K562 (cell line): ENCODE measurements around the gene HDAC1. TPM values are rescaled to one million over a fixed set of nuclear protein-coding genes. Genes with fewer than 3 reads are reported as not detected.

Source experiments
- ARID1B ChIP-seq: fragments of 450-650 bp; IDR thresholded peaks from 2 replicates; pipeline ENCODE4 v1.6.1; 2016; ENCODE audit warnings: antibody characterized with exemption, mild to moderate bottlenecking, inconsistent platforms
- ATF2 ChIP-seq: sonication (generic); formaldehyde crosslinking; IDR thresholded peaks from 2 replicates; pipeline ENCODE4 v1.8.1; 2022; ENCODE audit warnings: missing genetic modification reagents
- MNT ChIP-seq, 2 experiments: fragments of 450-650 bp; conservative IDR thresholded peaks; 2 replicates each; pipeline ENCODE4 v1.6.1; 2017; ENCODE audit warnings: mild to moderate bottlenecking in 2 of 2, moderate library complexity in 2 of 2
- NR1H2 ChIP-seq: sonication (generic); formaldehyde crosslinking; IDR thresholded peaks from 2 replicates; pipeline ENCODE4 v1.4.0; 2020; ENCODE audit warnings: mild to moderate bottlenecking, missing genetic modification reagents
- PTBP1 ChIP-seq: fragments of 200-400 bp; formaldehyde crosslinking; IDR thresholded peaks from 2 replicates; pipeline ENCODE4 v1.6.1; 2017; ENCODE audit warnings: low read depth, low read length
- RNF2 ChIP-seq: sonication (generic); IDR thresholded peaks from 2 replicates; pipeline ENCODE4 v1.6.1; 2016
- SMAD3 ChIP-seq: fragments of 450-650 bp; formaldehyde crosslinking; conservative IDR thresholded peaks from 2 replicates; pipeline ENCODE4 v1.4.0; 2020; ENCODE audit warnings: mild to moderate bottlenecking
- ZBTB40 ChIP-seq, 2 experiments: fragments of 450-650 bp in 1 of 2; sonication (generic) in 1 of 2; formaldehyde crosslinking in 1 of 2; IDR thresholded peaks; 2 replicates each; pipeline versions ENCODE4 v1.7.1 to v1.9.0; 2016 to 2022; ENCODE audit warnings: inconsistent platforms in 1 of 2, mild to moderate bottlenecking in 1 of 2, missing genetic modification reagents in 1 of 2
- ZBTB43 ChIP-seq: sonication (generic); formaldehyde crosslinking; IDR thresholded peaks from 2 replicates; pipeline ENCODE4 v1.8.0; 2023; ENCODE audit warnings: mild to moderate bottlenecking, missing genetic modification reagents
- ZNF583 ChIP-seq: fragments of 250-450 bp; sonication (Bioruptor Pico); IDR thresholded peaks from 2 replicates; pipeline ENCODE4 v1.4.0; 2020
- ZNF639 ChIP-seq, 2 experiments: fragments of 200-800 bp in 1 of 2; sonication (Bioruptor generic) in 1 of 2; sonication (generic) in 1 of 2; formaldehyde crosslinking in 1 of 2; IDR thresholded peaks in 1 of 2; conservative IDR thresholded peaks in 1 of 2; 2 replicates each; pipeline versions ENCODE4 v1.5.0 to v1.6.1; 2016 to 2020; ENCODE audit warnings: missing compliant biosample characterization in 1 of 2, missing genetic modification characterization in 1 of 2, missing genetic modification reagents in 1 of 2
- polyA plus RNA-seq, 8 experiments: library from polyadenylated mRNA; depleted of rRNA in 4 of 8; stranded (reverse) in 5 of 8; unstranded in 3 of 8; fragments of >200 nt; fragmentation: Nextera tagmentation in 2 of 8; fragmentation: Illumina TruSeq in 1 of 8; extraction: Ambion mirVana in 2 of 8; extraction: Trizol in 1 of 8; gene quantifications; 2 replicates each; pipeline versions ENCODE4 v1.2.1 to v1.2.3, GENCODE V29; 2011 to 2014; ENCODE audit warnings: inconsistent platforms in 1 of 8, missing spikeins in 1 of 8
- total RNA-seq, 7 experiments: library from RNA; depleted of rRNA in 6 of 7; stranded (reverse); fragments of >200 nt in 6 of 7; fragmentation: Illumina TruSeq in 2 of 7; extraction: Trizol in 2 of 7; gene quantifications; 2 replicates each; pipeline versions ENCODE4 v1.2.1 to v1.2.3, GENCODE V29; 2011 to 2021; ENCODE audit warnings: low replicate concordance in 1 of 7

The HDAC1 gene
- total and polyA plus RNA-seq, 9 of the 15 experiments (the other 6 are each of a cell fraction or from before 2014, with no cell fraction given): 169 to 384 (median 193) TPM

GRCh38 chr1:32334864-32335534, 43.1 kb downstream of the HDAC1 start (continued):
- TF ChIP-seq MNT (conservative IDR thresholded peaks at IDR 0.05): peak in 1 of 2 experiments; percentile 62; a peak in 2 of 4 replicates
- TF ChIP-seq ZBTB40 (IDR thresholded peaks at IDR 0.05): 0 out of 2 replicates have a peak, but pooled peaks have one; percentile 32
- no peak for TF ChIP-seq ZBTB40 (CRISPR knock-in tag; IDR thresholded peaks at IDR 0.05)
- no peak for TF ChIP-seq ZNF583 (CRISPR knock-in tag)
- TF ChIP-seq ARID1B: no peak
- TF ChIP-seq SMAD3 (CRISPR knock-in tag): no peak
- TF ChIP-seq ZNF639 (CRISPR knock-in tag; conservative IDR thresholded peaks at IDR 0.05 in 1 of 2, IDR thresholded peaks at IDR 0.05 in 1 of 2): no peak
- no peak for TF ChIP-seq ATF2 (CRISPR knock-in tag)
- peak; percentile 45; the same call in 1 of the 2 replicates for TF ChIP-seq RNF2
- no peak for TF ChIP-seq ZBTB43 (CRISPR knock-in tag)
- TF ChIP-seq NR1H2: no peak
- TF ChIP-seq PTBP1: peak; percentile 74; the same call in 1 of the 2 replicates
